NCI-H1436 treated with DMSO at 0.1 percent for 48 hours (cell line): ENCODE data around the gene CCDC160.
"Not testable (repeated sequence)": the region's sequence is repeated elsewhere in the genome, so short reads cannot be mapped to it uniquely, and the experiment has no call there.

Experiments
- DNase-seq: peaks from one replicate; lab custom pipeline; 2025; lab: John Stamatoyannopoulos, UW

Gene CCDC160

GRCh38 chrX:134236626-134237614 lies at the start of gene CCDC160:
TSS of gene CCDC160 (plus strand) at chrX:134237182. CDS start at chrX:134244801, 7,619 bp downstream.
- no peak for DNase-seq

- DNase-seq = no peak
Measured at GRCh38 chrX:134191281-134191680, 45.7 kb upstream of the CCDC160 start.

GRCh38 chrX:134194915-134195314 lies 42.1 kb upstream of the CCDC160 start:
- DNase-seq = no peak

- no peak for DNase-seq
Measured at GRCh38 chrX:134202561-134202960, 34.4 kb upstream of the CCDC160 start.

GRCh38 chrX:134206221-134206620 lies 30.8 kb upstream of the CCDC160 start:
- DNase-seq = no peak

GRCh38 chrX:134210465-134210864 lies 26.5 kb upstream of the CCDC160 start:
- no peak for DNase-seq

- DNase-seq = no peak
Measured at GRCh38 chrX:134235236-134235635, 1.7 kb upstream of the CCDC160 start.

GRCh38 chrX:134238144-134238543 lies 1.2 kb downstream of the CCDC160 start:
- not testable (repeated sequence) for DNase-seq

- DNase-seq = no peak
Measured at GRCh38 chrX:134239016-134239415, 2.0 kb downstream of the CCDC160 start.

- no peak for DNase-seq
Measured at GRCh38 chrX:134240209-134240608, 3.2 kb downstream of the CCDC160 start.

- DNase-seq = no peak
Measured at GRCh38 chrX:134241960-134242619, 5.1 kb downstream of the CCDC160 start.

- DNase-seq = no peak
Measured at GRCh38 chrX:134244043-134244442, 7.1 kb downstream of the CCDC160 start.

GRCh38 chrX:134246282-134246681 lies 9.3 kb downstream of the CCDC160 start:
- no peak for DNase-seq

- no peak for DNase-seq
Measured at GRCh38 chrX:134247492-134247891, 10.5 kb downstream of the CCDC160 start.

- no peak for DNase-seq
Measured at GRCh38 chrX:134249241-134249640, 12.3 kb downstream of the CCDC160 start.

GRCh38 chrX:134251241-134251640 lies 14.3 kb downstream of the CCDC160 start:
- DNase-seq = no peak

- DNase-seq = no peak
Measured at GRCh38 chrX:134254511-134254910, 17.5 kb downstream of the CCDC160 start.

GRCh38 chrX:134255555-134255954 lies 18.6 kb downstream of the CCDC160 start:
- no peak for DNase-seq

GRCh38 chrX:134256684-134257083 lies 19.7 kb downstream of the CCDC160 start:
- no peak for DNase-seq

- no peak for DNase-seq
Measured at GRCh38 chrX:134258202-134258601, 21.2 kb downstream of the CCDC160 start.

GRCh38 chrX:134285934-134286333 lies 49.0 kb downstream of the CCDC160 start:
- DNase-seq = not testable (repeated sequence)

- no peak for DNase-seq
Measured at GRCh38 chrX:134287346-134287745, 50.4 kb downstream of the CCDC160 start.

GRCh38 chrX:134294548-134294947 lies 57.6 kb downstream of the CCDC160 start:
- DNase-seq = no peak
